ENCODE data around the gene SYT8. TPM values are rescaled to one million over a fixed set of nuclear protein-coding genes. Genes with fewer than 3 reads are reported as not detected.
A peak's percentile ranks its signal among the peaks of the same experiment; 100 is the strongest.

The SYT8 gene
- total RNA-seq, 3 donors from 2014 or later, result 10.7 to 12.1 TPM; not detected in 1

DNA sequence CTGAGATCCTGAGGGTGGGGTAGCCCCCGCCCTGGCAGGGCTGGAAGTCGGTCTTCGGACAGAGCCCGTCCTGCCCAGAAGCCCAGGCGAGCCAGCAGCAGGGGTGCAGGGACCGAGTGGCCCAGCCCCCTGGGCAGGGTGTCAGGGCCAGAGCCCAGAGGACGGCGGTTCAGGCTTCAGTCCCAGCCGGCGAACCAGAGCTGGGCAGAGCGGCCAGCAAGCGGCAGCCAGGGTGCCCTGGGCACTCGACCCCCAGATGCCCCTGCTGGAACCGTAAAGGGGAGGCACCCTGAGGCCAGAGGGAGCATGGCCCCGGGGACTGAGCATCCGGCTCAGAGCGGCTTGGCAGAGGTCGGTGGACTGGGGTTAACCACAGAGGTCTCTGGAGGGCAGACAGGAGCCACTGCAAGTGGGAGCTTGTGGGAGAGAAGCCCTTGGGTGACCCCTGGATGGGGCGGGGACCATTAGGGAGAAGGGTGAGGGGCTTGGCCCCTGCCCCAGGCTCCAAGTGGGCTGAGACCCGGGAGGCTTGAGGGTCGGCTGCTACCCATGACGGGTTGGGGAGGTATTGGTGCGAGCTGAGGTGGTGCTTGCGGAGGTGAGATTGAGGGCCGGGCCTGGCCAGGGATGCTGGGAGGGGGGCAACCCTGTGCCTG, 34.0 kb downstream of the SYT8 start:
- Histone ChIP-seq H3K27me3 (no peaks in the 10 kb centered on the region), H3K27ac (peak overlapping the region; percentile 60 to 97), H3K4me1 (peaks cover 9 to 12% of the 10 kb centered on the region in 2 donors), H3K9me3 (no peaks in the 10 kb centered on the region), H3K4me3 (peak overlapping the region; percentile 40 to 55 (median 40)), H3K36me3 (no peaks in the 10 kb centered on the region)
- intact Hi-C loops (cut with DNase I; ENCODE audit: low total_unique reads), result no loop called here
- no peak for TF ChIP-seq POLR2AphosphoS5 (IDR thresholded peaks at IDR 0.05)
- TF ChIP-seq, protein P1, sequence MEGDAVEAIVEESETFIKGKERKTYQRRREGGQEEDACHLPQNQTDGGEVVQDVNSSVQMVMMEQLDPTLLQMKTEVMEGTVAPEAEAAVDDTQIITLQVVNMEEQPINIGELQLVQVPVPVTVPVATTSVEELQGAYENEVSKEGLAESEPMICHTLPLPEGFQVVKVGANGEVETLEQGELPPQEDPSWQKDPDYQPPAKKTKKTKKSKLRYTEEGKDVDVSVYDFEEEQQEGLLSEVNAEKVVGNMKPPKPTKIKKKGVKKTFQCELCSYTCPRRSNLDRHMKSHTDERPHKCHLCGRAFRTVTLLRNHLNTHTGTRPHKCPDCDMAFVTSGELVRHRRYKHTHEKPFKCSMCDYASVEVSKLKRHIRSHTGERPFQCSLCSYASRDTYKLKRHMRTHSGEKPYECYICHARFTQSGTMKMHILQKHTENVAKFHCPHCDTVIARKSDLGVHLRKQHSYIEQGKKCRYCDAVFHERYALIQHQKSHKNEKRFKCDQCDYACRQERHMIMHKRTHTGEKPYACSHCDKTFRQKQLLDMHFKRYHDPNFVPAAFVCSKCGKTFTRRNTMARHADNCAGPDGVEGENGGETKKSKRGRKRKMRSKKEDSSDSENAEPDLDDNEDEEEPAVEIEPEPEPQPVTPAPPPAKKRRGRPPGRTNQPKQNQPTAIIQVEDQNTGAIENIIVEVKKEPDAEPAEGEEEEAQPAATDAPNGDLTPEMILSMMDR (IDR thresholded peaks at IDR 0.05), result no peak
- no peak for TF ChIP-seq POLR2A (IDR thresholded peaks at IDR 0.05)
- no peak for DNase-seq (ENCODE audit: low spot score in 2 of 2)

DNA sequence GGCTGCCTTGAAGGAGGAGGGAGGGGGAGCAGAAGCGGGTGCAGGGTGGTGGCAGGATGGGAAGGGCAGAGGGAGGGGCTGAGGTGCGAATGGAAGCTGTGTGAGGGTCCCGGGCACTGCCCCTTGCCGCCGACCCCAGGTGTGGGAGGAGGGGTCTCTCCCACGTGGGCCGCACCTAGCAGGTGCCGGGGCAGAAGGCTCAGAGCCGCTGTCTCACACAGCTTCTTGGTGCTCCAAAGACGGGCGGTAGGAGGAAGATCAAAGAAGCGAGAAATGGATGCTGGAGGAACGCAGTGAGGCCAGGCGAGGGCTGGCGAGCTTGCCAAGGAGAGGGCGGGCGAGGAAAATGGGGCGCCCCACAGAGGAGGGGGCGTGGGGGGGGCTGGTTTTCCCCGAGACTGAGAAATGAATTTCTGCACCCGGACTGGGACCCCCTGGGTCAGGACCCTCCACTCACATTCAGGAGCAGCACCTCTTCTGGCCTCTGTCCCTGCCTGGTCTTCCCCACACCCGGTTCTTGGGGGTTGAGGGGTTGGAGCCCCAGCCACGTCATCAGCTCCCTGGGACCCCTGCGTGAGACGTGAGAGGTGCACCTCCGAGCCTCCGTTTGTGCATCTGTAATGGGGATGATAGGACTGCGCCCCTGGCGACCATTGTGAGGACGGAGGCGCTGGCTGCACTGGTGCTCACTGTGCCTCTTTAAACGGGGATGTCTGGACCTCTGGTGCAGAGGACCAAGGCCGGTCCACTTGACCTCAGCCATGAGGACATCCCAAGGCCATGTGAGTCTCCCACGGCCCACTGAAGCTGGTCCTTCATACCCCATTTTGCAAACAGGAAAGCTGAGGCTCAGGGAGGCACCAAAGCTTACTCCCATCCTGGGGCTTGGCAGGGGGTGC, 34.9 kb downstream of the SYT8 start:
- peaks cover 2% of the 10 kb centered on the region in 2 donors for H3K4me1 ChIP-seq
- intact Hi-C loops (cut with DNase I; ENCODE audit: low total_unique reads), result no loop called here
- H3K27me3 ChIP-seq, result no peaks in the 10 kb centered on the region
- H3K36me3 ChIP-seq, result no peaks in the 10 kb centered on the region
- no peak for TF ChIP-seq POLR2A (IDR thresholded peaks at IDR 0.05)
- TF ChIP-seq POLR2AphosphoS5 (IDR thresholded peaks at IDR 0.05), result no peak
- TF ChIP-seq, protein P1 (IDR thresholded peaks at IDR 0.05), result no peak
- H3K4me3 ChIP-seq, result peak overlapping the region; percentile 40 to 55 (median 40)
- DNase-seq (ENCODE audit: low spot score in 2 of 2), result no peak
- H3K27ac ChIP-seq, result peak overlapping the region in 1 of 2 donors; percentile 97
- no peaks in the 10 kb centered on the region for H3K9me3 ChIP-seq

DNA sequence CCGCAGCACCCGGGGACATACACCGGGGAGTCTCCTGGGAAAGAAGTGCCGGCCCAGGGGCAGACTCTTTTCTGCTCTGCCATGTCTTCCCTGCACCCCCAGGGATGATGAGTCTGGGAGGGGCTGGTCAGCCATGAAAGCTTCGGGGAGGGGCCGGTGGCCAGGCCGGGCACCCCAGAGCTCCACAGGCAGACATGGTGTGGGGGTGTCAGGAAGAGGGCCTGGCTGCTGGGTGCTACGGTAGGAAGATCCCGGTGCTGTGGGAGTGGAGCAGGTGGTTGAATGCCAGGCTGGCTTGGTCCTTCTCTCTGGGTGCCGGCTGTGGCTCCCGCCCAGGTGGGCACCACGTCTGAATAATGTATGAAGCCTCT, 35.5 kb downstream of the SYT8 start:
- DNase-seq (ENCODE audit: low spot score in 2 of 2), result no peak
- H3K36me3 ChIP-seq, result no peaks in the 10 kb centered on the region
- H3K27ac ChIP-seq, result peak overlapping the region in 1 of 2 donors; percentile 97
- no peaks in the 10 kb centered on the region for H3K4me1 ChIP-seq
- intact Hi-C loops (cut with DNase I; ENCODE audit: low total_unique reads), result no loop called here
- peak overlapping the region; percentile 40 to 55 (median 40) for H3K4me3 ChIP-seq
- no peaks in the 10 kb centered on the region for H3K9me3 ChIP-seq
- no peaks in the 10 kb centered on the region for H3K27me3 ChIP-seq
- TF ChIP-seq, protein P1 (IDR thresholded peaks at IDR 0.05), result no peak
- TF ChIP-seq POLR2A (IDR thresholded peaks at IDR 0.05) (no peak), POLR2AphosphoS5 (IDR thresholded peaks at IDR 0.05) (no peak)

DNA sequence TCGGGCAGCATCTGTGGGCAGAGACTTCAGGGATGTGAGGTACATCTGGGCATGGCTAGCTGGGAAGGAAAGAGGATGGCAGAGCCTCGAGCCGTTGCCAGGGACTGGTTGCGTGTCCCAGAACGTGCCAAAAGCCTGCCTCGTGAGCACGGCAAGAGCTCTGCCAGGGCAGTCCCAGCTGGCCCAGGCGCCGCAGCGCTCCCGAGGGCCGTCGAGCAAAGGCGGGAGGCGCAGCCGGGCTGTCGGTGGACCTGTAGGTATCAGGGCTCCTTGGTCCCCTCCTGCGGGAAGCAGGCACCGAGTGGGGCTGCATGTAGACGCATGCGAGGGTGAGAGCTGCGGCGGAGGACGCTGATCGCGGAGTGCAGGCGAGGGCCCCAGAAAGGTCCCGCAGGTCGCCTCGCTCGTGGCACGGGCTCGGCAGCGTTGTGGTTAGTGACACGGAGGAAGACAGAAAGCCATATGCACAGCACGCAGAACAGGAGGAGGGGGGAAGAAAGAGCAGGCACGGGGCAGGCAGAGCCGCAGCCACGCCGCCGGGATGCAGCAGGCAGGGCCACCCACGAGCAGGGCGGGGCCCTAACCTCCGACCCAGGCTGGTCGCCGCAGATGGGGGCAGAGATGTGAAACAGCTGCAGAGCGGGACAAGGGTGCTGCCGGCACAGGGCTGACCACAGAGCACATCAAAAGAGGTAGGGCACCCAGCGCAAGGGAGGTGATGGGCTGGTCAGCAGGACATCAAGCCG, 36.1 kb downstream of the SYT8 start:
- no peaks in the 10 kb centered on the region for H3K9me3 ChIP-seq
- TF ChIP-seq, protein P1 (IDR thresholded peaks at IDR 0.05), result no peak
- TF ChIP-seq POLR2AphosphoS5 (IDR thresholded peaks at IDR 0.05), result no peak
- no peak for TF ChIP-seq POLR2A (IDR thresholded peaks at IDR 0.05)
- DNase-seq (ENCODE audit: low spot score in 2 of 2), result no peak
- no peaks in the 10 kb centered on the region for H3K27me3 ChIP-seq
- intact Hi-C loops (cut with DNase I; ENCODE audit: low total_unique reads), result no loop called here
- no peaks in the 10 kb centered on the region for H3K36me3 ChIP-seq
- H3K4me1 ChIP-seq, result no peaks in the 10 kb centered on the region
- peak overlapping the region; percentile 40 to 55 (median 40) for H3K4me3 ChIP-seq
- peak overlapping the region; percentile 50 to 97 for H3K27ac ChIP-seq

Data from breast epithelium (tissue), 4 donors.